Esophagus mucosa (tissue), 1 donor: ENCODE measurements around the gene TULP1. TPM values are rescaled to one million over a fixed set of nuclear protein-coding genes. Genes with fewer than 3 reads are reported as not detected.

Experiments used
- ATAC-seq: fragments of 200-7000 bp; cut with Tn5 transposase; one replicate; pipeline ENCODE4 v1.9.1; 2020
- total RNA-seq: library from RNA; stranded (reverse); gene quantifications from one replicate; pipeline ENCODE4 v1.2.4, GENCODE V29; 2023
- donor health status: DM: yes; HTN: yes; CAD: no.

TULP1 gene
- total RNA-seq, 1 donor from 2014 or later = not detected

DNA sequence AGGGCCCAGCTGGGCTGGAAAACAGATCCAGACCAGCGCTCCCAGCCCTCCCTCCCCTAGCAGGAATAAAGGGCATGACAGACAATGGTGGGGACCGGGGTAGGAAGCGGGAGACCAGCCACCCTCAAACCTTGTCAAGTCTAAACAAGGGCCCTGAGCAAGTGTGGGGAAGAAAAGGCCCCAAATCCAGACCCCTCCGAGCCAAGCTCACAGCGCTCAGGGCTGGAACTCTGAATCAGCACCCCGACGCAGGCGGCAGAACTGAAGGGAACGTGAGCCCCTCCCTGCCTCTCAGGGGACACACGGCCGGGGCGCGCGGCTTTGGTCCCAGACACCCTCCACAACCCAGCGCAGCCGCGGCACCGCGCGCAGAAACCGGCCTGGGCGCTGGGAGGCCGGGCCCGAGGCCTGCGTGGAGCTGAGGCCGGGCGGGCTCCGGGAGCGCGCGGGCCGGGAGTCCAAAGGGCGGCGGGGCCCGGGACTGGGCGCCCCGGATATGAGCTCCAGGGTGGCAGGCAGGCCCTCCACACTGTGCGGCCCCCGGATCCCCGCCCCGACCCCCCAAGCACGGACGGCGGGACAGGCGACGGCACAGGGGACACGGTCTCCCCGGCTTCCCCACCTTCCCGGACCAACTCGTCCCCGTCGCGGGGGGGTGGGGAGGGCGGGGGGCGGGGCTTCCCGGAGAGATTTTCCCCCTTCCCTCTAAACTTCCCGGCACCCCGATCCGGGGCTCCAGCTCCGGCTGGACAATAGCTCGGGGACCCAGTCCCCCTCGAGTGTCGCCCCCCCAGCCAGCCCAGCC lies 16.5 kb downstream of the TULP1 start:
- peak; percentile 16 for ATAC-seq

DNA sequence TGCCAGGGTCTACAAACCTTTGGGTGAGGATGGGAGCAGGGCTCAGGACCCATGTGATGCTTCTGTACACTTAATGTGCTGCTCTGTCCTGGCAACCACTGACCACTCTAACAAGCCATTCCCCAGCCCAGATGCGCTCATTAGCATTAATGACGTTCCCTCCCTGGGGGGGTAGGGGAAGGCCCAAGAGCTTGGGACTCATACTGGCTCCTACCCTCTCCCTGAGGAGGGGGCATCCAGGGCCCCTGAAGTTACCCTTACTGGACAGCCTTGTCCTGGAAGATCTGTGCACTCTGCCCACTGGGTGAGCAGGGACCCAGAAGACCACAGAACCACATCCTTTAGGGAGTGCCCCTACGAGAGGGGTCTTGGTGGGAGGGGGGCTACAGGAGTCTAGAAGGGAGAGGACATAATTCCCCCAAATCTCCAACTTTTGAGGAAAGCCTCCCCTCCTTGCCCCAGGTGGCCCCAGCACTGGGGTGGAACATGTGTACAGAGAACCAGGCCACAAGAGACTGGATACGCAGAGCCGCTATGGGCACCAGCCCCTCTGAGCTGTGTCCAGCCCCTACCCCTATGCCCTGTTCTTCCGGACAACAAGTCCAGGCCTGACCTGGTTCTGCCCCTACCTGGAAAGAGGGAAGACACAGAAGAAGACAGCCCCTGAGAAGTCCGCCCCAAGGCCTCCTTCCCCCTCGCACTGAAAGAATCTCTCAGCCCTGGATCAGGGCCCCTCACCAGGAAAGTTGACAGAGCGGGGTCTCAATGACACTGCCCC lies 17.2 kb downstream of the TULP1 start:
- no peak for ATAC-seq

DNA sequence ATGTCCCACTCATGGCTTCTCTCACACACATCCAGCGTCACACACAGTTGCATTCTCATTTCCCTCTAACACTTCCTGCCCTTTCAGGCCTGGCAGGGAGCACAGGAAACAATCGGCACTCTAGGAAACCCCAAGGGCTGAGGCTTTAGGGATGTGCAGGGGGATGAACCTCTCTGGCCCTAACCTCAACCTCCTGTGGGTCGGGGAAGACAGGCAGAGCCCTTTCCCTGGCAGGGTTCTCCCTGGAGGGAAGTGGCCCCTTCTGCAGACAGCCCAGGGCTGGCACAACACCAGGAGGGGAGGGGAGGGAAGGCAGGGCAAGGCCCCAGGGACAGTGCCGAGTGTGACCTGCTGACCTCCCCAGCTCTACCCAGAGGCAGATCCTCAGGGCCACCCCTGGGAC lies 18.5 kb downstream of the TULP1 start:
- no peak for ATAC-seq

DNA sequence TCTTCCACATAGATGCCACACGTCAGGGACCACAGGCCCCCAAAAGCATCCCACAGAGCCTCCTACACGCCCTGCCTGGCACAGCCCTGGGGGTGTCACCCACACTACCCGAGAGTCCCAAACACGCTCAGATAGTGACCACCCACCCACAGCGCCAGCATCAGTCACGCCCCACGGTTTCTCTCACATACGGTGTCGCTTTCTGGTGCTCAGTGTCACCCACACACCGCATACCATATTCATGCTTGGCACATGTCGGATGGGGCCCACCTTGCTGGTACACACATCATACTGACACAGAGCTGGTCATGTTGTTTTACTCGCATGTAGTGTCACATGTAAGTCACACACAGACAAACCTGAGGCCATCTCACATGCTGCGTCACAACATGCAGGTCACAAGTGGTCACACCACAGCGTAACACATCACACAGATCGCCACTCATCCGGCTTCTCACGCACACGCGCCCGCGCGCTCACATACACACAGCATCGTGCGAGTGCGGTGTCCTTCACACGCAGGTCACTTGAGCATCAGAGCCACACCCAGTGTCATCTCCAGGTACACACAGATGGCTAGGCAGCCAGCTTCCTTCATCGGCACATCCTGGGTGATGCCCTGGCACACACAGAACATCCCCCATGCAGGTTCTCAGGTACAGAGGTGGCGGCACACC lies 19.3 kb downstream of the TULP1 start:
- no peak for ATAC-seq

DNA sequence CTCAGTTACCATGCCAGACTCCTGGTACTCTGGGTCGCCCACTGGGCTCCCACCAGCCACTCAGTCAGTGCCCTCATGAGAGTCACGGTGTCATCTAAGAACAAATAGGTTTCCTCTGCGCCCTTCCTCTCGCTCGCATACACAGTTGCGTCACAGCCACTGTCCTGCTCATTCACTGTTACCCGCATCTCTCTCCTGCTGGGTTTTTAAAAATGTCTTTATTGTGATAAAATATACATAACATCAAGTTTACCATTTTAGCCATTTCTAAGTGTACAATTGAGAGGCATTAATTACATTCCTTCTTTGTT lies 19.8 kb downstream of the TULP1 start:
- no peak for ATAC-seq

DNA sequence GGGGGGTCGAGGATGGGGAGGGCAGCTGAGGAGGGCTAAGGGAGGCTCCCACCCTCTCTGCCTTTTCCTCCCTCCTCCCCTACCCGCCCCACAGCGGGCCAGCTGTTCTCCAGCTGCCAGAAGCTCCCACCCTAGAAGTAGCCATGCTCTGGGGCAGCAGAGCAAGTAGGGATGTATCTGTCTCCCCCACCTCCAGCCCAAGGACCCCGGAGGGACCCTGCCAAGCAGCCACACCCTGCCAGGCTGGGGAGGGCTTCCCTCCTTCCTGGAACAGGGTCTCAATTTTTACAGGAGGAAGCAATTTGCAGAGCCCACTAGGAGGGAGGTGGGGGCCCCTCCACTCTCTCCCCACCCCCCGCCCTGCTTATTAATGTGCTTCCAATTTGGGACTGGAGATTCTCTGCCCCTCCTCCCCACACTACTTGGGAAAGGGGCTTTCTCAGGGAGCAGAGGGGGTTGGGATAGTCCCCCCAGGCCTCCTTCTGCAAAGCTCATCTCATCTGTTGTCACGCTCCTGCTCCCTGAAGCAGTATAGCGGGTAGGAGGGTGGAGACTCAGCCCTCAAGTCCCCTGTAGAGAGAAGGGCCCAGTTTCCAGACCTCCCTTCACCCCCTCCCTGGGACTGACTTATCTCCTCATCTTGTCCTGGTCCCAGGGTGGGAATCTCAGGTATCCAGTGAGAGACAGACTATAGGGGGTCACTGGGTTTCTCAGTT lies 20.3 kb downstream of the TULP1 start:
- ATAC-seq = no peak

DNA sequence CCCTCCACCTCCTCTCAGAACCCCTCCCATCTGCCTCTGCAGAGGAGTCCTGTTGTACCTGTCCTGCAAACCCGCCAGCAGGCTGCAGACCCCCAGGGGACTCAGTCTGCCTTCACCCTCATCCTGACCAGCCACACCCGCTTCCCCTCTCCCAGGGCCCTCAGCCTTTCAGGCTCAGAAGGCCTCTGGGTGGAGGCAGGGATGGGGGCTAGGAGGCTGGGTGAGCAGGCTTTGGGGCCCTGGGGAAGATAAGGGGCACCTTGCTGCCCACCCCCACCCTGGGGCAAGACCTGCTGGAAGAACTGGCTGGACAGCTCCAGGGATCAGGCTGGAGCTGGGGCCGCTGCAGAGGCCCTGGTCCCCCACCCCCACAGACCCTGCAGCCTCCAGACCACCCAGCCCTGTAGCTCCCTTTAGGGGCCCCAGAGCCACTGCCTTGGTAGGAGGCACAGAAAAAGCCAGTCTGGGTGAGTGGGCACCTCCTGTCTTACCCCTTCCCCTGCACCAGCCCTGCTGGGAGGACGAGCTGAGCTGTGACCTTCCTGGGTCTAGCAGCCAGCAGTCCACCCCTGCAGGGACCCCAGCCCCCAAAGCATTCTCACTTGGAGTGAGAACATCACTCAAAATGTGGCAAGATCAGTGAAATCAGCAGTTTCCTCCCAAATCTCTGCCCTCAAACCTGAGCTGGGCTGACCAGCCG lies 21.0 kb downstream of the TULP1 start:
- no peak for ATAC-seq

DNA sequence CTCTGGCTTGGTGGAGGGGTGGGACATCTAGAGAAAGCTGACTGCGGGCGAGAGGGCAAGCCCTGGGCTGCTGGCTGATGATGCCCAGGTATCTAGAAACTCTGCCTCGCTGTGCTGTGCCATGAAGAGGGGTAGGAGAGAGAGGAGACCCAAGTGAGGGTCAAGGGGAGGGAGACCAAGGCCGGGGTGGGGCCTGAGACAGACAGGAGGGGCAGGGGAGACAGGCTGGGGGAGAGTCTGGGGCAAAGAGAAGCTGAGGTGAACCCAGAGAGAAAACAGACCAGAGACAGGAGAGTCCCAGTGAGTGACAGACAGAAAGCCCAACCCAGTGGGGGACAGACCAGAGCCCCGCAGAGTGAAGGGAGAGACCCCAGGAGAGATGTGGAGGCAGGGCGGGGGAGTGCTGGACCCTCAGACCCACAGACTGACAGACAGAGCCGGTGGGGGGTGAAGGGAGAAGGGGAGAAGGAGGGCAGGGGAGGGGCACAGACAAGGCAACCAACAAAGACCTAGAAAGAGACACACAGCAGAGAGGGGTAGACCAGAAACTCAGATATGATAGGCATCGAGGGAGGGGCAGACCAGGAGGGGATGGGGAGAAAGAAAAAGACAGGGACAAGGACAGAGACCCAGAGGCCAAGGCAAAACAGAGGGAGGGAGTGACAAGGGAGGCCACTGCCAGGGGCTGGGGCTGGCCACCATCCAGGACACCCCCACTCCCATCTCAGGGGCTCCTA lies 21.7 kb downstream of the TULP1 start:
- no peak for ATAC-seq

DNA sequence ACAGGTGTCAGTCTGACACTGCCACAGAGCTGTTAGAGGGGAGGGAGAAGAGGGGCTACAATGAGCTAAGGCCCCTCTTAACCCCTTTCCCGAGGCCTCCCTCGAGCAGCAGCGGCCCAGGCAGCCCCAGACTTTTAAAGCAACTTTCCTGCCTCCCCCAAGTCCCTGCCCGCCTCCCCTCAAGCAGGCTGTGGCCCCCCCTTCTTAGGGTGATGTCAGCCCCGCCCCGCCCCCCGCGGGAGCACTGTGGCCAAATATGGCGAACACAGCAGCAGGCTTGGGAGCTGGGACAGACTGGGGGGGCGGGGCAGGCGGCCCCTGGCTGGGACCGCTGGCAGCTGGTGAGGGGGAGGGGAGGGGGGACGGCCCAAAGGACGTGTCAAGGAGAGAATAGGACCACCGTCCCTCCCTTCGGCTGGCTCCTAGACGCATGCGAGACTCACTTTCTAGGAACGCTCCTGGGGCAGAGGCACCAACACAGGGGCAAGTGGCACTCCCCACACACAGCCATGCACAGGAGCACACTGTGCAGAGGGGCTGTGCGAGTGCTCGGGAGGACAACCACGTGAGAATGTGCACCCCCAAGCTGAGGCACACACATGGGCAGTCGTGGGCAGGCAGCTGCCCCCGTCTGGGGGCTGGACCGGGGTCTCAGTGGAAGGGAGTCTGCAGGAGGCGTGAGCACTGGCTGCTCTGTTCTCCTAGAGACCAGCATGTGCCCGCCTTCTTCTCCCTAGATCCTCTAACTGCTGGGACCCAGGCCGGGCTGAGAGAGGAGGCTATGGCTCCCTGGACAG lies 22.5 kb downstream of the TULP1 start:
- ATAC-seq = no peak

DNA sequence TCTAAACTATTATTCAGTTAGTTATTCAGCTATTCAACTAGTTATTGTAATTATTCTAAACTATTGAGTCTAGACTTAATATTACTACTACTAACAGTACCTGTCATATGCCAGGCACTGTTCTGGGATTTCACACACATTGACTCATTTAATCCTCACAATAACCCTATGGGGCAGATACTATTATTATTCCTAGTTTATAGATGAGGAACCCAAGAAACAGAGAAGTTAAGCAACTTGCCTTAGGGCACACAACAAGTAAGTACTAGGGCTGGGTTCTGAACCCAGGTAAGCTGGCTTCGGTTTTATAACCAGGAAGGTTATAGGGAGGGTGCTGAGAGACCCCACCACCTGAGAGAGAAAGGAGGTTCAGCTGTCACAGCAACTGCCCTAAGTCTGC lies 23.6 kb downstream of the TULP1 start:
- peak; percentile 10 for ATAC-seq

DNA sequence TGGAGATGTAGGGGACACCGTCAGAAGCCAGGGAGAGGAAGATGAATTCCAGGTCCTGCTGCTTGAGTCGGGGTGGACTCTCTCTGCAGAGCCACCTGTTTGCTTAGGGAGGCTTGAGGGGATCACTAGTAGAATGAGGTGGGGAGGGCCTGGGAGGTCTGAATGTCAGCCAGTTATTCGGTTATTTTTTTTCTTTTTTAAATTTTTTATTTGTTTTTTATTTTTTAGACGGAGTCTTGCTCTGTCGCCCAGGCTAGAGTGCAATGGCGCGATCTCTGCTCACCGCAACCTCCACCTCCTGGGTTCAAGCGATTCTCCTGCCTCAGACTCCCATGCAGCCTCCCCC lies 24.2 kb downstream of the TULP1 start:
- ATAC-seq = no peak

DNA sequence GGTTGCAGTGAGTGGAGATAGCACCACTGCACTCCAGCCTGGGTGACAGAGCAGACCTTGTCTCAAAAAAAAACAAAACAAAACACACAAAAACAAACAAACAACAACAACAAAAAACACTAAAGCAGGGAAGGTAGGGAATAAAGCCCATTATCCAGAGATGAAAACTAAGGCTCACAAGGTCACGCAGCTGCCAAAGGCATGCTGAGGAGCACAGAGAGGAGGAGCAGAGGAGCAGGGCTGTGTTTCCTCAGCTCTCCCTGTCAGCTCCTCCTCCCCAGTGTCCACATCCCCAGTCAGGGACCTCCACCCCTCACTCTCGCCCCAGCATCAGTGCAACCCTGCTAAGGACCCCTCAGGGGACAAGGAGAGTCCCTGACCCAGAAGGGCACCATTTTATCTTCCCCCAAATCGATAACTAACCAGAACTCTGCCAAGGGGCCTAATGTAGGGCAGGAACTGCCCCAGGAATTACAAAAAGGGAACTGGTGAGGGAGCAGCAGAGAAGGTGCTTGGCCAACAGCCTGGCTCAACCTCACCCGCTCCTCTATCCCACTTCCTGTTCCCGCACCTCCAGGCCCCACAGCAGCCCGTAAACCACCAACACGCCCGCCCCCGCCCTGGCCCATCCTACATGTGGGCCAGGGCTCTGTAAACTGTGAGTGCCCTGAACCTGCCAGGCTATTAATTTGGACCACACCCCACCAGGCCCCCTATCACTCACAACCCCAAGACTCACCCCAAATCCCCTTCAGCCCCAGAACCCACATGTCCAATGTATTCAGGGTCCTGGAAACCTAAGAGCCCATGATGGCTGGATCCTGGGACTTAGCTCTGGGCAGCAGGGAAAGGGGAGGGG lies 24.8 kb downstream of the TULP1 start:
- ATAC-seq = peak; percentile 32

DNA sequence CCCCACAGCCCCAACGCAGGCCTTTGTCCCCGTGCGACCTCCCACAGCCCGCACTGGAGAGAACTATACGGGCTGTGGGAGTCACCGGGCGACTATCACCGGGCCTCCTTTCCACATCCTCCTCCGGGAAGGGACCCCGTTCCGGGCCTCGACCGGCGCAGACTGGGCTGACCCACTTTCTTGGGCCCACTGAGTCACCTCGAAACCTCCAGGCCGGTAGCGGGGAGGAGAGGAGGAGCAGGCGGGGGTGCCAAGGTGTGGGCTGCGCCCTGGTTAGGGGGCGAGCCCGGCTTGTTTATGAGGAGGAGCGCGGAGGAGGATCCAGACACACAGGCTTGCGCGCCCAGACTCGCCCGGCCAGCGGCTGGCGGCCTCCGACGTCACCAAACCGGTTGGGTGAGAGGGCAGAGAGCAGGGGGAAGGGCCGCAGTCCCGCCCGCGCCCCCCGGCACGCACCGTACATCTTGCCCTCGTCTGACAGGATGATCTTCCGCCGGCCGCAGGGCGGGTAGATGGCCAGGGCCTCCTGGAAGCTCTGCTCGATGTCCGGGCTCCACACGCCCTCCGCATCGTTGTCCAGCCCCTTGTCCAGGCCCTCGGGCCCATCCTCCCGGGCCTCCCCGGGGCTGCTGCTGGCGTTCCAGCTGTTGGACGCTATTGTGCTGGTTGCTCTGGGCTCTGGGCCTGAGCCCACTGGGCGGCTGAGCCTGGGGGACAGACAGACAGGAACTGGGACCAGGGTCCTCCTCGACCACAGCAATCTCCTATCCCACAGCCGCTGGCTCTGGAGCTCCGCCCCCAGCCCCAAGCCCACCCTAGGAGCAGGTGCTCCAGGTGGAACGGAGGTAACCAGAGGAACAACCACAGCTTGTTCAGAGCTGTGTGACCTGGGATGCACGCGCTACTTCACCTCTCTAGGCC lies 26.4 kb downstream of the TULP1 start:
- peak; percentile 90 for ATAC-seq

DNA sequence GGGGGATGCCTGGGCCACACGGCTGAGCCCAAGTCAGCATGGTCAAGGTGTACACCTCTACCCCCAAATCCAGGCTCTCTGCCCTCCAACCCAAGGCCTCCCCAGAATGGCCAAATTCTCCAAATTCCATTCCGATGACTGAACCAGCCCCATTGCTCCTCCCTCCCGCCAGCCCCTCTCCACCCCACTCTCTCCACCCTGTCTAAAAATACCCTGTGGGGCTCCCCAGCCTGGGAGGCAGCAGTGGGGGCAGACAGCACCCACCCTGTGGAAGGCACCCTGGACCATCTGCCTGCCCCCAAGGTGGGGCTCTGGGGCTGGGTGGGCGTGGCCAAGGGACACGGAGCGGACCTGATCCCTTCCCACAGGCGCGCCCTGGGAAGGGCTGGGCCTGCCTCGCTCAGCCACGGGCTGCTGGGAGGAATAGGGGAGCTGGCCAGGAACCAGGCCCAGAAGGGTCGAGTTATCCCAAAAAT lies 27.3 kb downstream of the TULP1 start:
- ATAC-seq = peak; percentile 59

DNA sequence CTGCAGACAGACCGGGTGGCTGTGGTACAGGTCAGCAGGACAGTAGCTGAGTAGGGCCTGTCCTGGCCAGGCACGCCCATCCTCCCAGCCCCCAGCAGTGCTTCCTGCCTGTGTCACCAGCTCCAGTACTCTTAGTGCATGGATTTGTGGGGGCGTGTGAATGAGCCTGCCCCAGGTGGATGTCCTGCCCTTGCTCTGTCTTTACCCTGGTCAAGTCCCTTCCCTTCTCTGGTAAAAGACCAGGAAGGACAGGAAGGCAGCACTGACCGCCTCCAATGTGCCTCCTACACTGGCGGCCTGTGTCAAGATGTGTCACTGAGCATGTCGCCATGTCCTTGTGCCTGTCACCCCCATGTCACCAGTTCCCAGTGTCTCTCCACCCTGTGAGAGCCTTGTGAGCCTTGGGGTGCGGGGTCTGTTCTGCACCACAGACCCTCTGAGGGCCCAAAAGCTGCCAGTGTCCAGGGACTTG lies 27.7 kb downstream of the TULP1 start:
- peak; percentile 15 for ATAC-seq

DNA sequence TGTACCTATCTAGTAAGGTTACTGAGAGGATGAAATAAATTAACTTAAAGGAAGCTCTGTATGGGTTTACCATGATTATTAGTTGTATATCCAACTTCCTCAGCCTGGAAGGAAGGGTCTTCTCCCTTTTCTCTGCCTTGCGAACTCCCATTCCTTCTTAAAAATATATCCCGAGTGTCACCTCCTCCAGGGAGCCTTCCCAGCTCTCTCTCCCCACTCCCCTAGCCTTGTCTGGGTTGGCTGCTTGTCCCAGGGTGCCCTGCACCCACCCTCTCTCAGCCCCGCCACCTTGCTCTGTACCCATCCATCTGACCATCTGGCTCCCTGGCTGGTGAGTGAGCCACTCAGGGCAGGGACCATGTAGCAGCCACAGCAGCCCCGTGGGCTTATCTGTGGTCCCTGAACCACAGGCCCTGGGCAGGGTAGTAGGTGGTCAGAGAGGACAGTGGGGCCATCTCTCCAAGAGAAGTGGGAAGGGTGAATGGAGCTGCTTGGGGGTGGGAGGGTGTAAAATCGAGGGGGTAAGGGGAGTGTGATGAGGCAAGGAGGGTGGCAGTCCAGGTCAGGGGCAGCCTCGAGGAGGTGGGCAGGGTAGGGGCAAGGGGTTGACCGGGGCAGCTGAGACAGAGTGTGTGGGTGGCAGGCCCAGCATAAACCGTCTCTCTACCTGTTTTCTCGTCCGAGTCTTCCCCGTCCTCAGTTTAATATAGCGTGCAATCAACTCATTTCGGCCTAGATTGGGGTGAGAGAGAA lies 28.6 kb downstream of the TULP1 start:
- no peak for ATAC-seq

DNA sequence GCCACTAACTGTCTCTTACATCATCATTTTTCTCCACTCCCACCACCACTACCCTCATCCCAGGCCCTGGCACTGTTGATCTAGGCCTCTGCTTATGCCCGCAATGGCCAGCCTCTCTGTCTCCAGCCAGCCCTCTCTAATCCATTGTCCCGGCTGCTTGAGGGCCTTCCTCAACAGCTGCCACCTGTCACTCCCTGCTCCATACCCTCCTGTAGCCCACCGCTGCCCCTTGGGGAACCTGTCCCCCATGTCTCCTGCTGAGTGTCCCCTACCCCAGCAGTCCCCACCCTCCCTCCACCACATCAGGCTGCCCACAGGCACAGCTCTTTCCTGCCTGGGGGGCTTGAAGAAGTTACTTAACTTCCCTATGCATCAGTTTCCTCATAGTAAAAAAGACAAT lies 29.2 kb downstream of the TULP1 start:
- no peak for ATAC-seq

DNA sequence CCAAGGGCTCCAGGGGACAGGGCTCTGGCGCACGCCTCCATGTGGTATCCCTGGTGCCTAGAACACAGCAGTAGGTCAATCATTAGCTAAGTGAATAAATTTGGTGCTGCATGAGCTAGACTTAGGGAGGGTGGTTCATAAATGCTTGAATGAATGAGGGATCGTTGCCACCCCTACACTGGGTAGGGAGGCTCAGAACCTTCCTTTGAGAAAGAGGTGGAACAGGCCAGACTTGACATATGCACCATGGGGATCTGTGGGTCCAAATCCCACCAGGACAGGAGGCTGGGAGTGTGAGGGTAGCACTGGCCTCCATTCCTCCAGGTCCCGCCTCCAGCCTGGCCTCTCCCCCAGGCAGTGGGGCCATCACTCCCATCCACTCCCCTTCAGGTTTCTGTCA lies 29.6 kb downstream of the TULP1 start:
- ATAC-seq = no peak
